Measurements from ENCODE around the gene PEX5L. TPM values are rescaled to one million over a fixed set of nuclear protein-coding genes. Genes with fewer than 3 reads are reported as not detected.

The PEX5L gene
- total RNA-seq, 1 experiment from 2014 or later, result not detected

DNA sequence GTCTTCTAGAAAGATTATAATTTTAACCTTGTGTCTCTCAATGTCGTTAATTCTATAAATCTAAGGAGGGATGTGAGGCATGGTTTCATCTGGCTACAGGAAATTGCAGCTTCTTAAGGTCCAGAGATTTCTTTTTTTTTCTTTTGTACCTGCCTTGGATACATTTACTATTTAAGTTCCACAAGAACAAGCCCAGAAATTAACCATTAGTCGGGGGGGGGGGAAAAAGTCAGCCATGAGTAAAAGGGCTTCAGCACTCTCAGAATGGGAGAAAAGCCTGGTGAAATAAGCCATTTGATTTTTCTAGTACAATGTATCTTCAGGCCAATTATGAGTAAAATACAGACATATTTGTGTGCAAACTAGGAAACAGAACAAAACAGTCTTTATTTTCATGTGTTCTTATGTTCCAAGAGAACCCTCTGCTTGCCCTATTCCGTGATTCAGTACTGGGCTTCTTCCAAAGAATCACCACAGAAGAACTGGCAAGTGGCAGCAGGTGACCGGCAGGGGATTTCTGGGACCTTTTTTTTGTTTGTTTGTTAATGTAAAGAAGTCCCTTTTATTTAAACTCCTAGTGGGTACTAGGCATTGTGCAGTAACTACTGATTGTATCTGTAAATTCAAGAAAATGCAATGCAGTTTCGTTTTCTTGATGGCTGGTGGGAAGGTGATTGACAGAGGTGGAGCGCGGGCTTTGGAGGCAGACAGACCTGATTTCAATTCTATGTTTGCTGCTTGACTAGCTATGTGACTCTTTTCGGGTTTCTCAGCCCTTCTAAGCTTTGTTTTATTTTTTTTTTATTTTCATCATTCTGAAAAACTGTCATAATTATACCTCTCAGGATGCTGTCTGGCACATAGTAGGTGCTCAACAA, 82.5 kb downstream of the PEX5L start:
- H3K9ac ChIP-seq (ENCODE audit: low read length), result no peak overlapping the region
- H2AFZ ChIP-seq (ENCODE audit: low read depth, low read length, poor library complexity, severe bottlenecking), result no peak overlapping the region
- H3K4me1 ChIP-seq (ENCODE audit: control insufficient read depth in 1 of 2, insufficient read depth in 2 of 2, low read length in 2 of 2), result no peaks in the 10 kb centered on the region
- ChIA-PET CTCF (no interaction called here), RAD21 (ENCODE audit: low non-redundant PET in 1 of 2, low total read pairs in 2 of 2, uncharacterized antibody in 2 of 2, unreplicated experiment in 2 of 2) (no interaction called here), POLR2A (no interaction called here)
- DNase-seq (ENCODE audit: low read depth, low spot score), result no peak
- no peaks in the 10 kb centered on the region for H4K20me1 ChIP-seq (ENCODE audit: insufficient read depth)
- no peak overlapping the region for H3K4me3 ChIP-seq (replicated peaks in 1 of 2; ENCODE audit: low read depth in 1 of 2, low read length in 2 of 2)
- H3K27ac ChIP-seq (ENCODE audit: low read depth, low read length), result no peak overlapping the region
- no peak for TF ChIP-seq TCF7L2 (IDR thresholded peaks at IDR 0.05; ENCODE audit: borderline replicate concordance, extremely low read depth, insufficient read depth, insufficient read length)
- no peak for TF ChIP-seq CBX3 (IDR thresholded peaks at IDR 0.05; ENCODE audit: low read depth)
- no peak for TF ChIP-seq ZNF274 (IDR thresholded peaks at IDR 0.05; ENCODE audit: low read depth, low read length)
- no peak for TF ChIP-seq RAD21 (IDR thresholded peaks at IDR 0.05; ENCODE audit: low read depth)
- TF ChIP-seq, protein P1, sequence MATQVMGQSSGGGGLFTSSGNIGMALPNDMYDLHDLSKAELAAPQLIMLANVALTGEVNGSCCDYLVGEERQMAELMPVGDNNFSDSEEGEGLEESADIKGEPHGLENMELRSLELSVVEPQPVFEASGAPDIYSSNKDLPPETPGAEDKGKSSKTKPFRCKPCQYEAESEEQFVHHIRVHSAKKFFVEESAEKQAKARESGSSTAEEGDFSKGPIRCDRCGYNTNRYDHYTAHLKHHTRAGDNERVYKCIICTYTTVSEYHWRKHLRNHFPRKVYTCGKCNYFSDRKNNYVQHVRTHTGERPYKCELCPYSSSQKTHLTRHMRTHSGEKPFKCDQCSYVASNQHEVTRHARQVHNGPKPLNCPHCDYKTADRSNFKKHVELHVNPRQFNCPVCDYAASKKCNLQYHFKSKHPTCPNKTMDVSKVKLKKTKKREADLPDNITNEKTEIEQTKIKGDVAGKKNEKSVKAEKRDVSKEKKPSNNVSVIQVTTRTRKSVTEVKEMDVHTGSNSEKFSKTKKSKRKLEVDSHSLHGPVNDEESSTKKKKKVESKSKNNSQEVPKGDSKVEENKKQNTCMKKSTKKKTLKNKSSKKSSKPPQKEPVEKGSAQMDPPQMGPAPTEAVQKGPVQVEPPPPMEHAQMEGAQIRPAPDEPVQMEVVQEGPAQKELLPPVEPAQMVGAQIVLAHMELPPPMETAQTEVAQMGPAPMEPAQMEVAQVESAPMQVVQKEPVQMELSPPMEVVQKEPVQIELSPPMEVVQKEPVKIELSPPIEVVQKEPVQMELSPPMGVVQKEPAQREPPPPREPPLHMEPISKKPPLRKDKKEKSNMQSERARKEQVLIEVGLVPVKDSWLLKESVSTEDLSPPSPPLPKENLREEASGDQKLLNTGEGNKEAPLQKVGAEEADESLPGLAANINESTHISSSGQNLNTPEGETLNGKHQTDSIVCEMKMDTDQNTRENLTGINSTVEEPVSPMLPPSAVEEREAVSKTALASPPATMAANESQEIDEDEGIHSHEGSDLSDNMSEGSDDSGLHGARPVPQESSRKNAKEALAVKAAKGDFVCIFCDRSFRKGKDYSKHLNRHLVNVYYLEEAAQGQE (IDR thresholded peaks at IDR 0.05; ENCODE audit: low read depth), result no peak
- TF ChIP-seq SP1 (IDR thresholded peaks at IDR 0.05; ENCODE audit: low read depth), result no peak
- TF ChIP-seq POLR2A (IDR thresholded peaks at IDR 0.05; ENCODE audit: borderline replicate concordance, extremely low read depth, insufficient read depth, insufficient read length), result no peak
- TF ChIP-seq, protein P2, sequence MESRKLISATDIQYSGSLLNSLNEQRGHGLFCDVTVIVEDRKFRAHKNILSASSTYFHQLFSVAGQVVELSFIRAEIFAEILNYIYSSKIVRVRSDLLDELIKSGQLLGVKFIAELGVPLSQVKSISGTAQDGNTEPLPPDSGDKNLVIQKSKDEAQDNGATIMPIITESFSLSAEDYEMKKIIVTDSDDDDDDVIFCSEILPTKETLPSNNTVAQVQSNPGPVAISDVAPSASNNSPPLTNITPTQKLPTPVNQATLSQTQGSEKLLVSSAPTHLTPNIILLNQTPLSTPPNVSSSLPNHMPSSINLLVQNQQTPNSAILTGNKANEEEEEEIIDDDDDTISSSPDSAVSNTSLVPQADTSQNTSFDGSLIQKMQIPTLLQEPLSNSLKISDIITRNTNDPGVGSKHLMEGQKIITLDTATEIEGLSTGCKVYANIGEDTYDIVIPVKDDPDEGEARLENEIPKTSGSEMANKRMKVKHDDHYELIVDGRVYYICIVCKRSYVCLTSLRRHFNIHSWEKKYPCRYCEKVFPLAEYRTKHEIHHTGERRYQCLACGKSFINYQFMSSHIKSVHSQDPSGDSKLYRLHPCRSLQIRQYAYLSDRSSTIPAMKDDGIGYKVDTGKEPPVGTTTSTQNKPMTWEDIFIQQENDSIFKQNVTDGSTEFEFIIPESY (IDR thresholded peaks at IDR 0.05; ENCODE audit: extremely low read depth, insufficient replicate concordance, low read length), result no peak
- intact Hi-C loops (cut with micrococcal nuclease), result no loop called here
- no peaks in the 10 kb centered on the region for H3K9me2 ChIP-seq (ENCODE audit: insufficient read depth)
- H3K9me3 ChIP-seq (ENCODE audit: control insufficient read depth in 1 of 2, insufficient read depth in 1 of 2, low read depth in 1 of 2, low read length in 2 of 2), result no peaks in the 10 kb centered on the region
- ATAC-seq, result no peak
- H3K4me2 ChIP-seq (ENCODE audit: low read length), result no peak overlapping the region
- peaks cover 48% of the 10 kb centered on the region for H3K27me3 ChIP-seq (ENCODE audit: insufficient read depth, low read length)
- H3K79me2 ChIP-seq (ENCODE audit: insufficient read depth, low read length), result no peaks in the 10 kb centered on the region
- H3K36me3 ChIP-seq (ENCODE audit: control insufficient read depth in 1 of 2, insufficient read depth in 2 of 2, low read length in 2 of 2), result no peaks in the 10 kb centered on the region
- no TSS peak for BruUV-seq (replicated peaks)

Measured in HCT116 (cell line).